ENCODE data around the gene CKLF. TPM values are rescaled to one million over a fixed set of nuclear protein-coding genes. Genes with fewer than 3 reads are reported as not detected.
A peak's percentile ranks its signal among the peaks of the same experiment; 100 is the strongest.

The CKLF gene
- total and polyA plus RNA-seq, 7 donors: 24.1 to 57.4 (median 46.7) TPM

GRCh38 chr16:66581246-66581952 is 29.0 kb downstream of the CKLF start:
- intact Hi-C loops (cut with DNase I): no loop called here
- peaks cover 0 to 13% (median 12%) of the 10 kb centered on the region in 4 donors for H3K4me1 ChIP-seq

GRCh38 chr16:66585481-66586239 is 33.3 kb downstream of the CKLF start:
- Histone ChIP-seq H3K9me3 (no peaks in the 10 kb centered on the region), H3K27ac (no peak overlapping the region), H3K27me3 (no peaks in the 10 kb centered on the region), H3K4me1 (no peaks in the 10 kb centered on the region), H3K4me3 (no peak overlapping the region), H3K36me3 (no peaks in the 10 kb centered on the region)
- no peak for TF ChIP-seq CTCF (IDR thresholded peaks at IDR 0.05)
- TF ChIP-seq POLR2AphosphoS5 (IDR thresholded peaks at IDR 0.05): no peak
- no peak for TF ChIP-seq POLR2A (IDR thresholded peaks at IDR 0.05)
- TF ChIP-seq EP300 (IDR thresholded peaks at IDR 0.05): no peak
- no peak for DNase-seq
- intact Hi-C loops (cut with DNase I): no loop called here
- 63 to 87% methylated on average over 10 of the region's 10 CpGs for WGBS, 2 donors

More at GRCh38 chr16:66581246-66581952, 29.0 kb downstream of the CKLF start:
- Histone ChIP-seq H3K27ac (no peak overlapping the region), H3K27me3 (peaks cover 11 to 33% (median 24%) of the 10 kb centered on the region in 3 donors), H3K9me3 (no peaks in the 10 kb centered on the region), H3K36me3 (no peaks in the 10 kb centered on the region), H3K4me3 (no peak overlapping the region)
- 87 to 88% methylated on average over 3 of the region's 3 CpGs for WGBS, 2 donors
- TF ChIP-seq POLR2A (IDR thresholded peaks at IDR 0.05) (no peak), POLR2AphosphoS5 (IDR thresholded peaks at IDR 0.05) (no peak), CTCF (IDR thresholded peaks at IDR 0.05) (no peak), EP300 (IDR thresholded peaks at IDR 0.05) (no peak)
- no peak for DNase-seq

- intact Hi-C loops (cut with DNase I): no loop called here
- DNase-seq: no peak
- Histone ChIP-seq H3K36me3 (no peaks in the 10 kb centered on the region), H3K4me3 (no peak overlapping the region), H3K27me3 (no peaks in the 10 kb centered on the region), H3K27ac (peak overlapping the region in 1 of 4 donors; percentile 34), H3K9me3 (no peaks in the 10 kb centered on the region), H3K4me1 (no peaks in the 10 kb centered on the region)
- WGBS, 2 donors: 62 to 82% methylated on average over 7 of the region's 7 CpGs
- TF ChIP-seq POLR2A (IDR thresholded peaks at IDR 0.05) (no peak), EP300 (IDR thresholded peaks at IDR 0.05) (no peak), CTCF (IDR thresholded peaks at IDR 0.05) (no peak), POLR2AphosphoS5 (IDR thresholded peaks at IDR 0.05) (no peak)
Observed at GRCh38 chr16:66587881-66588600, 35.7 kb downstream of the CKLF start.

GRCh38 chr16:66588981-66589713 is 36.8 kb downstream of the CKLF start:
- 89 to 92% methylated on average over 8 of the region's 8 CpGs for WGBS, 2 donors

More at GRCh38 chr16:66588981-66589713, 36.8 kb downstream of the CKLF start:
- H3K4me1 ChIP-seq: no peaks in the 10 kb centered on the region
- no peak overlapping the region for H3K4me3 ChIP-seq
- intact Hi-C loops (cut with DNase I): no loop called here
- H3K9me3 ChIP-seq: peaks cover 0 to 4% (median 0%) of the 10 kb centered on the region in 4 donors
- peak; percentile 71 for DNase-seq
- H3K27ac ChIP-seq: no peak overlapping the region
- no peaks in the 10 kb centered on the region for H3K36me3 ChIP-seq
- no peak for TF ChIP-seq POLR2AphosphoS5 (IDR thresholded peaks at IDR 0.05)
- no peak for TF ChIP-seq POLR2A (IDR thresholded peaks at IDR 0.05)
- peak in 3 of 4 experiments; percentile 14 to 23 (median 15) for TF ChIP-seq CTCF (IDR thresholded peaks at IDR 0.05)
- no peaks in the 10 kb centered on the region for H3K27me3 ChIP-seq
